Natural killer cell (primary cell): ENCODE results near the gene ENO3. TPM values are rescaled to one million over a fixed set of nuclear protein-coding genes. Genes with fewer than 3 reads are reported as not detected.
A peak's percentile ranks its signal among the peaks of the same experiment; 100 is the strongest.

Source experiments
- ATAC-seq, 3 donors: fragments of 150-1000 bp in 2 of 3; fragments of 200-7000 bp in 1 of 3; cut with Tn5 transposase; 1 replicate in 1 of 3; 2 replicates in 2 of 3; pipeline ENCODE4 v1.10.0; 2021; ENCODE audit warnings: mild to moderate bottlenecking in 2 of 3, moderate library complexity in 2 of 3
- DNase-seq, 2 donors: peaks; one replicate each; pipeline versions ENCODE4 v3.0.0 to v3.0.0-alpha.2; 2013 to 2021; ENCODE audit warnings: mixed read lengths in 1 of 2
- H3K27ac ChIP-seq: one replicate; pipeline ENCODE4 v1.5.1; 2013; ENCODE audit warnings: mild to moderate bottlenecking, low read length
- H3K27me3 ChIP-seq: one replicate; pipeline ENCODE4 v1.6.1; 2013; ENCODE audit warnings: low read length; ENCODE audit not compliant: control insufficient read depth, insufficient read depth
- H3K36me3 ChIP-seq: one replicate; pipeline ENCODE4 v1.6.1; 2013; ENCODE audit warnings: low read length; ENCODE audit not compliant: control insufficient read depth, insufficient read depth
- H3K4me1 ChIP-seq: one replicate; pipeline ENCODE4 v1.6.1; 2013; ENCODE audit warnings: low read length; ENCODE audit not compliant: control insufficient read depth, insufficient read depth
- H3K4me3 ChIP-seq: one replicate; pipeline ENCODE4 v1.5.1; 2013; ENCODE audit warnings: low read length
- H3K9me3 ChIP-seq: one replicate; pipeline ENCODE4 v1.6.1; 2013; ENCODE audit warnings: low read length; ENCODE audit not compliant: control insufficient read depth, insufficient read depth
- H3K27ac Mint-ChIP-seq, 2 donors: one replicate each; pipeline ENCODE4 v1.8.0; 2022; ENCODE audit warnings: mild to moderate bottlenecking in 2 of 2, mixed read lengths in 2 of 2, moderate library complexity in 1 of 2
- H3K27me3 Mint-ChIP-seq, 2 donors: one replicate each; pipeline ENCODE4 v1.8.0; 2022; ENCODE audit warnings: low read depth in 2 of 2, mixed read lengths in 2 of 2
- H3K36me3 Mint-ChIP-seq: one replicate; pipeline ENCODE4 v1.8.0; 2022; ENCODE audit warnings: mixed read lengths
- H3K4me1 Mint-ChIP-seq, 2 donors: one replicate each; pipeline ENCODE4 v1.8.0; 2022; ENCODE audit warnings: mixed read lengths in 2 of 2
- H3K4me3 Mint-ChIP-seq: one replicate; pipeline ENCODE4 v1.8.0; 2022; ENCODE audit warnings: mild to moderate bottlenecking, moderate library complexity, mixed read lengths
- H3K9me3 Mint-ChIP-seq, 2 donors: one replicate each; pipeline ENCODE4 v1.8.0; 2022; ENCODE audit warnings: mixed read lengths in 2 of 2
- CTCF ChIP-seq: fragments of 200-600 bp; IDR thresholded peaks from one replicate; pipeline ENCODE4 v1.8.0; 2022; ENCODE audit warnings: antibody characterized with exemption
- WGBS: methylation state at CpG from one replicate; pipeline ENCODE4 v1.1.7; 2013; ENCODE audit warnings: missing lambda C conversion rate; ENCODE audit not compliant: insufficient coverage; 5-methylcytosine and 5-hydroxymethylcytosine counted together
- intact Hi-C: fragments of 100-400 bp; cut with micrococcal nuclease; formaldehyde crosslinking; loops from one replicate; pipeline ENCODE4 v1.14.2; 2022
- total RNA-seq, 4 donors: library from RNA; stranded (reverse); fragments of 120-200 nt in 1 of 4; gene quantifications; one replicate each; pipeline versions ENCODE4 v1.2.3 to v1.2.4, GENCODE V29; 2013 to 2022

The ENO3 gene
- total RNA-seq, 3 donors from 2014 or later (not counting 1 experiment from before 2014, with no cell fraction given) = 26.1 to 28.4 (median 26.6) TPM

DNA sequence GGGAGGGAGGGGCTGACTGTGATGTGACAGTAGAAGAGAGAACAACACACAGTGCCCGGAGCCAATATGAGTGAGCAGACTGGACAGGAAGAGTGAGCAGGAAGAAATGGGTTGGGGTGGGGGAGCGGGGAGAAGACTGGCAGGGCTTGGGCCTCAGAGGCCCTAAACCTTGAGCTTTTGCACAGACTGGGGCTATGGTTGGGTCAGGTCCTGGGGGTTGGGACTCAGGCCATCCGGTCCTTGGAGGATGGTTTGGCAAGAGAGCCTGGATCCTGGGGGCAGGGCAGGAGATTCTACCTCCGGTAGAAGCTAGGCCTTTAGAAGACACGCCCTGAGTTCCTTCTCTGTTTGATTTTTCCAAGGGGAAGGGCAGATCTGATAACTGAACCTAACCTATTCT is 35.5 kb downstream of the ENO3 start:
- Mint-ChIP-seq H3K27me3 (no peaks in the 10 kb centered on the region), H3K36me3 (no peaks in the 10 kb centered on the region), H3K27ac (peak overlapping the region; percentile 91 to 96), H3K9me3 (no peaks in the 10 kb centered on the region), H3K4me3 (peak overlapping the region; percentile 92), H3K4me1 (peaks cover 36 to 37% of the 10 kb centered on the region in 2 donors)
- WGBS = 83% methylated on average over 5 of the region's 5 CpGs
- H3K27ac ChIP-seq = peak overlapping the region; percentile 88
- peaks cover 28% of the 10 kb centered on the region for H3K4me1 ChIP-seq
- ATAC-seq (no peak), DNase-seq (no peak)
- intact Hi-C loops = loop anchor here (2.0 kb wide), 1 partner anchor 84 kb away; the partner anchor contains the start of gene CHRNE
- no peak for TF ChIP-seq CTCF
- peak overlapping the region; percentile 88 for H3K4me3 ChIP-seq
- H3K27me3 ChIP-seq = no peaks in the 10 kb centered on the region
- peaks cover 11% of the 10 kb centered on the region for H3K36me3 ChIP-seq
- H3K9me3 ChIP-seq = no peaks in the 10 kb centered on the region

DNA sequence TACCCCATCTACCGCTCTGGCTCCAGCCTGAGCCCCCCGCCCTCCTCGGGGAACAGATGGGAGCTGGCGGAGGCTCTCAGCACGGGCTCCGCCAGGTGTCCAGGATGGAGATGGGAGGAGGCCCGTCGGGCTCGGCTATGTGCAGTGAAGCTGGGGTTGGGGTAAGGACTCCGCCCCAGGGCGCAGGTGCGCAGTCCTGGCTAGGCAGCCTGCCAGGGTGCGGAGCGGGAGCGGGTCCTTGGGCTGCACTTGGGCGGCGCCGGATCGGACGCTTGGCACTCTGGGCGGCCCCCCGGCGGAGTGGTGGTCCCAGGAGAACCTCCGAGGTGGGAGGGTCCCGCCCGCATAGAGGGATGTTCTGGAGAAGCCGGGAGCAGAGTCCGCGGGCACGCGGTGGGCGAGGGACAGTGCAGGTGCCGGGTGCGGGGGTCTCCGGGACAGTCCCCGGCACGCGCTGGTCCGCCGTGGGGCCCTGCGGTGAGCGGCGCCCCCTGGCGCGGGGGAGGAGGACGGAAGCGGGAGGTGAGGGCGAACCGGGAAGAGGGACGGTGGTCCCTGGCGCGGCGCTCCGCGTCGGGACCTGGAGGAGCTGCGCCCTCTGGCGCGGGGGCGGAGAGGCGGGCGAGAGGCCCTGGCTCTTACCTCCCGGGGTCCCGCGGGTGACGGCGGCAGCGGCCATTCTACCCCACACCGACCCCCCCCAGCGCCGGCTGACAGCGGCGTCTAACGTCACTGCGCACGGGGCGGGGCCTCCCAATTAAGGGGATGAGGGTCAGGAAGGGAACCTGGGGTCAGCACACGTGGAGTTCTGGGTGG is 36.2 kb downstream of the ENO3 start, which contains the start of gene CAMTA2:
TSS of gene CAMTA2 (minus strand) at position 725 of the 816 bp plus-strand sequence. CDS start 1,453 bp downstream, outside the sequence.
- Mint-ChIP-seq H3K4me3 (peak within 1 kb of the TSS; percentile 92), H3K27me3 (no peaks in the 10 kb centered on the region), H3K36me3 (no peaks in the 10 kb centered on the region), H3K4me1 (peaks cover 36 to 37% of the 10 kb centered on the region in 2 donors), H3K9me3 (no peaks in the 10 kb centered on the region), H3K27ac (peak within 1 kb of the TSS; percentile 91 to 96)
- H3K27ac ChIP-seq = peak within 1 kb of the TSS; percentile 88
- no peaks in the 10 kb centered on the region for H3K9me3 ChIP-seq
- 2% methylated on average over 78 of the region's 78 CpGs for whole genome bisulfite sequencing
- peak; percentile 78 for TF ChIP-seq CTCF
- peak; percentile 86 to 91 for DNase-seq
- H3K4me3 ChIP-seq = peak within 1 kb of the TSS; percentile 88
- ATAC-seq = peak; percentile 92 to 94 (median 93)
- intact Hi-C loops = loop anchor here (2.0 kb wide), 1 partner anchor 84 kb away; the partner anchor contains the start of gene CHRNE
- peaks cover 28% of the 10 kb centered on the region for H3K4me1 ChIP-seq
- no peaks in the 10 kb centered on the region for H3K27me3 ChIP-seq
- H3K36me3 ChIP-seq = peaks cover 11% of the 10 kb centered on the region

DNA sequence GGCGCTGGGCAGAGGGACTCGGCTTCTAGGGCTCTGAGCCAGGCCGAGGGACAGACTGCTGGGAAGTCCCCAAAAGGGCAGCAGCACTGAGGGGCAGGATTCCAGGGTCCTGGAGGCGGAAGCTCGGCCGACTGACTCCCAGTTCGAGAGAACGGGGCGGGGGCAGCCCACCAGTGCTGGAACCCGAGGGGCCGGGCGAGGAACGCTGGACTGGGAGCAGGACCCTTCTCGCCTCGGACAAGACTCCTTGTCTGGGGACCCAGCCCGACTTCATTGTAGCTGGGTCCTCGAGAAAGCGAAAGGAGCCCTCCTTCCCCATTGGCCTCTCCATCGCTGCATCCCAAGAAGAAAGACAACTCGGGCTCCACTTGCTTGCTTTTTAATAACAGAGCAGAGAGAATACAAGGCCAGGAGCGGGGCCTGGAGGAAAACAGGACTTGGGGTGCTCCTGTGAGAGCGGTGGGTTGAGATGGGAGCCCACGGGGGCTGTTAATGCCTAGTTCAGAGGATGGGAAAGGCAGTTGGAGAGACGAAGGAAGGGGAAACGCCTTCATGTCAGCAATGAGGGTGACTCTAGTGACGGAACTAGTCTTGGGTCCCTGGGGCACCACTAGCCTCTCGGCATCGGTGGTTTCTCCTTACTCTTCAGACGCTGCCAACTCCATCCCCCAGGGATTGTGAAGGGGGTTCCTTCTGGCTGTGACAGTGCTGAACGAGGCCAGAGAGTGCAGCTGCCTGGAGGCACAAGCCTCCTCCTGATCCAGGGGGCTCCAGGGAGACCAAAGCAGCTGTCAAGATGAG is 37.0 kb downstream of the ENO3 start:
- H3K4me3 Mint-ChIP-seq = peak overlapping the region; percentile 92
- 1% methylated on average over 30 of the region's 30 CpGs for WGBS
- no peaks in the 10 kb centered on the region for H3K27me3 Mint-ChIP-seq
- intact Hi-C loops = loop anchor here (2.0 kb wide), 1 partner anchor 85 kb away; the partner anchor contains the start of gene CHRNE
- TF ChIP-seq CTCF = no peak
- peak overlapping the region; percentile 91 to 96 for H3K27ac Mint-ChIP-seq
- no peaks in the 10 kb centered on the region for H3K36me3 Mint-ChIP-seq
- peak overlapping the region; percentile 88 for H3K27ac ChIP-seq
- H3K27me3 ChIP-seq = no peaks in the 10 kb centered on the region
- no peaks in the 10 kb centered on the region for H3K9me3 ChIP-seq
- ATAC-seq (peak in 1 of 3 donors; percentile 17), DNase-seq (no peak)
- H3K4me1 Mint-ChIP-seq = peaks cover 36 to 37% of the 10 kb centered on the region in 2 donors
- H3K9me3 Mint-ChIP-seq = no peaks in the 10 kb centered on the region
- H3K4me3 ChIP-seq = peak overlapping the region; percentile 88
- H3K4me1 ChIP-seq = peaks cover 28% of the 10 kb centered on the region
- H3K36me3 ChIP-seq = peaks cover 4% of the 10 kb centered on the region
